OCI-LY7 (cell line): ENCODE data around the gene POLR1E. TPM values are rescaled to one million over a fixed set of nuclear protein-coding genes. Genes with fewer than 3 reads are reported as not detected.

ENCODE experiments used
- BruUV-seq: library from RNA; stranded (reverse); fragments of 400-500 nt; replicated peaks from 2 replicates; lab custom pipeline; 2021; lab: Mats Ljungman, UMichigan
- CTCF ChIA-PET: fragments of 300-600 bp; sonication (Branson Sonifier 250); formaldehyde crosslinking; loops from one replicate; lab custom pipeline; 2022; ENCODE audit warnings: antibody characterized with exemption; ENCODE audit not compliant: unreplicated experiment; lab: Charles Lee
- POLR2A ChIA-PET: fragments of 300-600 bp; sonication (Branson Sonifier 250); formaldehyde crosslinking; loops from one replicate; lab custom pipeline; 2022; ENCODE audit warnings: antibody characterized with exemption; lab: Charles Lee
- DNase-seq: peaks from one replicate; pipeline ENCODE4 v3.0.0-alpha.2; 2015; ENCODE audit warnings: low spot score
- H2AFZ ChIP-seq: fragments of 200-600 bp; sonication (generic), shearing (Covaris generic); 2 replicates; pipeline ENCODE4 v1.6.1; 2014; ENCODE audit warnings: mild to moderate bottlenecking, antibody characterized with exemption, low read length, moderate library complexity
- H3K27ac ChIP-seq: fragments of 200-600 bp; sonication (generic); 2 replicates; pipeline ENCODE4 v1.5.1; 2014; ENCODE audit warnings: mixed run types, low read depth, mild to moderate bottlenecking, moderate library complexity, low read length, inconsistent platforms; ENCODE audit not compliant: poor library complexity, severe bottlenecking
- H3K36me3 ChIP-seq: fragments of 200-600 bp; sonication (generic); 2 replicates; pipeline ENCODE4 v1.6.1; 2014; ENCODE audit warnings: mild to moderate bottlenecking, antibody characterized with exemption, low read length, moderate library complexity, mixed read lengths; ENCODE audit not compliant: insufficient read depth
- H3K4me1 ChIP-seq: fragments of 200-600 bp; sonication (generic); 2 replicates; pipeline ENCODE4 v1.5.1; 2014; ENCODE audit warnings: mild to moderate bottlenecking, low read length; ENCODE audit not compliant: insufficient read depth, poor library complexity, severe bottlenecking
- H3K4me2 ChIP-seq: fragments of 200-600 bp; sonication (generic); 2 replicates; pipeline ENCODE4 v1.6.1; 2014; ENCODE audit warnings: mild to moderate bottlenecking, low read length
- H3K4me3 ChIP-seq: fragments of 200-600 bp; sonication (generic); 2 replicates; pipeline ENCODE4 v1.5.1; 2014; ENCODE audit warnings: mild to moderate bottlenecking, low read depth, low read length; ENCODE audit not compliant: poor library complexity, severe bottlenecking
- H3K79me2 ChIP-seq: fragments of 200-600 bp; sonication (generic); 2 replicates; pipeline ENCODE4 v1.6.1; 2016; ENCODE audit warnings: low read depth, mild to moderate bottlenecking, low read length, moderate library complexity, mixed read lengths; ENCODE audit not compliant: insufficient read depth
- H3K9me2 ChIP-seq: fragments of 200-600 bp; sonication (generic); 2 replicates; pipeline ENCODE4 v1.6.1; 2016; ENCODE audit warnings: mild to moderate bottlenecking, low read length, mixed read lengths; ENCODE audit not compliant: insufficient read depth
- H3K9me3 ChIP-seq: fragments of 200-600 bp; sonication (generic); 2 replicates; pipeline ENCODE4 v1.6.1; 2014; ENCODE audit warnings: mild to moderate bottlenecking, mixed run types, low read length, mixed read lengths
- H4K20me1 ChIP-seq: fragments of 200-600 bp; sonication (generic); 2 replicates; pipeline ENCODE4 v1.6.1; 2014; ENCODE audit warnings: mild to moderate bottlenecking, antibody characterized with exemption, low read length, moderate library complexity, mixed read lengths; ENCODE audit not compliant: insufficient read depth
- CTCF ChIP-seq: fragments of 200-600 bp; sonication (generic); conservative IDR thresholded peaks from 2 replicates; pipeline ENCODE4 v1.5.1; 2014; ENCODE audit warnings: mild to moderate bottlenecking, antibody characterized with exemption, low read length, moderate library complexity, mixed read lengths
- EZH2phosphoT487 ChIP-seq: fragments of 200-600 bp; sonication (generic); IDR thresholded peaks from 2 replicates; pipeline ENCODE4 v1.6.1; 2018; ENCODE audit warnings: low read depth, borderline replicate concordance, mild to moderate bottlenecking, mixed run types, antibody characterized with exemption, low read length, moderate library complexity, mixed read lengths
- intact Hi-C: fragments of 100-400 bp; cut with micrococcal nuclease; formaldehyde crosslinking; loops from one replicate; pipeline ENCODE4 v1.10.0; 2022; ENCODE audit not compliant: unreplicated experiment
- total RNA-seq, 2 experiments: library from RNA; depleted of rRNA in 1 of 2; stranded (reverse); fragments of >200 nt in 1 of 2; shearing (Covaris generic) in 1 of 2; gene quantifications; 2 replicates each; pipeline ENCODE4 v1.2.3, GENCODE V29; 2014 to 2022

Gene POLR1E
- total RNA-seq, 2 experiments from 2014 or later = 44.3 to 47.6 TPM

- H2AFZ ChIP-seq = peak overlapping the region; percentile 53
- BruUV-seq = no TSS peak
- H3K4me3 ChIP-seq = peak overlapping the region; percentile 21
- no peaks in the 10 kb centered on the region for H3K9me2 ChIP-seq
- ChIA-PET POLR2A (interaction anchor here (0.6 kb wide), 1 partner anchor 46 kb away, joined by 3 read pairs; no protein-coding TSS in a partner anchor), CTCF (no interaction called here)
- H3K4me1 ChIP-seq = peaks cover 29% of the 10 kb centered on the region
- H3K36me3 ChIP-seq = peaks cover 26% of the 10 kb centered on the region
- peak; percentile 55 for DNase-seq
- no peaks in the 10 kb centered on the region for H4K20me1 ChIP-seq
- intact Hi-C loops = loop anchor here (5.0 kb wide), 2 partner anchors 44 to 46 kb away; partner anchors contain the start of genes FBXO10 and POLR1E
- H3K9me3 ChIP-seq = no peaks in the 10 kb centered on the region
- H3K79me2 ChIP-seq = no peaks in the 10 kb centered on the region
- peak overlapping the region; percentile 53 for H3K4me2 ChIP-seq
- peak overlapping the region; percentile 33 for H3K27ac ChIP-seq
- TF ChIP-seq EZH2phosphoT487 (no peak), CTCF (no peak)
Observed at GRCh38 chr9:37531699-37532098, 46.0 kb downstream of the POLR1E start.

GRCh38 chr9:37534412-37534811 is 48.7 kb downstream of the POLR1E start:
- intact Hi-C loops = loop anchor here (5.0 kb wide), 2 partner anchors 43 to 47 kb away; partner anchors contain the start of genes FBXO10 and POLR1E
- no peak for TF ChIP-seq EZH2phosphoT487
- no peak for TF ChIP-seq CTCF
- DNase-seq = no peak
- POLR2A ChIA-PET = interaction anchor here (0.6 kb wide), 1 partner anchor 58 kb away, joined by 3 read pairs; the partner anchor contains the start of gene TOMM5
- BruUV-seq = no TSS peak
- H3K36me3 ChIP-seq = peaks cover 36% of the 10 kb centered on the region
- CTCF ChIA-PET = no interaction called here
- H3K4me1 ChIP-seq = peaks cover 16% of the 10 kb centered on the region
- no peak overlapping the region for H3K4me3 ChIP-seq
- H3K9me3 ChIP-seq = no peaks in the 10 kb centered on the region
- no peak overlapping the region for H2AFZ ChIP-seq
- no peak overlapping the region for H3K27ac ChIP-seq
- no peaks in the 10 kb centered on the region for H3K79me2 ChIP-seq
- no peaks in the 10 kb centered on the region for H3K9me2 ChIP-seq
- H4K20me1 ChIP-seq = no peaks in the 10 kb centered on the region
- H3K4me2 ChIP-seq = no peak overlapping the region

GRCh38 chr9:37534901-37535300 is 49.2 kb downstream of the POLR1E start:
- H3K36me3 ChIP-seq = peaks cover 40% of the 10 kb centered on the region
- BruUV-seq = no TSS peak
- no peak overlapping the region for H3K4me3 ChIP-seq
- H3K9me3 ChIP-seq = no peaks in the 10 kb centered on the region
- DNase-seq = no peak
- H3K4me1 ChIP-seq = peaks cover 14% of the 10 kb centered on the region
- POLR2A ChIA-PET = no interaction called here
- TF ChIP-seq EZH2phosphoT487 = no peak
- TF ChIP-seq CTCF = no peak
- no peak overlapping the region for H3K4me2 ChIP-seq
- intact Hi-C loops = loop anchor here (5.0 kb wide), 2 partner anchors 42 to 48 kb away; partner anchors contain the start of genes FBXO10 and POLR1E
- H4K20me1 ChIP-seq = no peaks in the 10 kb centered on the region
- no peak overlapping the region for H2AFZ ChIP-seq
- H3K9me2 ChIP-seq = no peaks in the 10 kb centered on the region
- CTCF ChIA-PET = no interaction called here
- no peak overlapping the region for H3K27ac ChIP-seq
- H3K79me2 ChIP-seq = no peaks in the 10 kb centered on the region
